ENCODE data around the gene C12orf60.

DNA sequence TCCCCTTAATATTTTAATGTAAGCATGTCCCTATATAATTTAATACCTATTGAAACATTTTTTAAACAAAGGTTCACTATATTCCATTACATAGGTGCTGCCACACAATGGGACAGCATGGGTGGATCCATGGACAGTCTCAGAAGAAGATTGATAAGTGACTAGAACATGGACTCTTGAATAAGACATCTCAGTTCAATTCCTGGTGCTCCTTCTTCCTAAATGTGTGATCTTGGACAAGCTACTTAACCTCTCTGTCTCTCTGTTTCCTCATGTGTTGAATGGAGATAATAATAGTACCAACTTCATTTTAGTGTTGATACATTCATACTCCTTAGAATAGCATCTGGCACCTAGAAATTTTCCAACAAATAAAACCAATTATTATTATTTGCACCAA is 40.9 kb downstream of the C12orf60 start:
- TF ChIP-seq BCL11A (tag by site-specific recombination; IDR thresholded peaks at IDR 0.05; ENCODE audit: low read depth): no peak
- TF ChIP-seq ZFP41 (tag by site-specific recombination; IDR thresholded peaks at IDR 0.05; ENCODE audit: borderline replicate concordance): no peak
- no peak for TF ChIP-seq ZNF501 (tag by site-specific recombination; IDR thresholded peaks at IDR 0.05)
- no peak for TF ChIP-seq ZBTB21 (tag by site-specific recombination; IDR thresholded peaks at IDR 0.05)
- TF ChIP-seq, protein P1, sequence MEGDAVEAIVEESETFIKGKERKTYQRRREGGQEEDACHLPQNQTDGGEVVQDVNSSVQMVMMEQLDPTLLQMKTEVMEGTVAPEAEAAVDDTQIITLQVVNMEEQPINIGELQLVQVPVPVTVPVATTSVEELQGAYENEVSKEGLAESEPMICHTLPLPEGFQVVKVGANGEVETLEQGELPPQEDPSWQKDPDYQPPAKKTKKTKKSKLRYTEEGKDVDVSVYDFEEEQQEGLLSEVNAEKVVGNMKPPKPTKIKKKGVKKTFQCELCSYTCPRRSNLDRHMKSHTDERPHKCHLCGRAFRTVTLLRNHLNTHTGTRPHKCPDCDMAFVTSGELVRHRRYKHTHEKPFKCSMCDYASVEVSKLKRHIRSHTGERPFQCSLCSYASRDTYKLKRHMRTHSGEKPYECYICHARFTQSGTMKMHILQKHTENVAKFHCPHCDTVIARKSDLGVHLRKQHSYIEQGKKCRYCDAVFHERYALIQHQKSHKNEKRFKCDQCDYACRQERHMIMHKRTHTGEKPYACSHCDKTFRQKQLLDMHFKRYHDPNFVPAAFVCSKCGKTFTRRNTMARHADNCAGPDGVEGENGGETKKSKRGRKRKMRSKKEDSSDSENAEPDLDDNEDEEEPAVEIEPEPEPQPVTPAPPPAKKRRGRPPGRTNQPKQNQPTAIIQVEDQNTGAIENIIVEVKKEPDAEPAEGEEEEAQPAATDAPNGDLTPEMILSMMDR (tag by site-specific recombination; IDR thresholded peaks at IDR 0.05): no peak
- TF ChIP-seq, protein P2, sequence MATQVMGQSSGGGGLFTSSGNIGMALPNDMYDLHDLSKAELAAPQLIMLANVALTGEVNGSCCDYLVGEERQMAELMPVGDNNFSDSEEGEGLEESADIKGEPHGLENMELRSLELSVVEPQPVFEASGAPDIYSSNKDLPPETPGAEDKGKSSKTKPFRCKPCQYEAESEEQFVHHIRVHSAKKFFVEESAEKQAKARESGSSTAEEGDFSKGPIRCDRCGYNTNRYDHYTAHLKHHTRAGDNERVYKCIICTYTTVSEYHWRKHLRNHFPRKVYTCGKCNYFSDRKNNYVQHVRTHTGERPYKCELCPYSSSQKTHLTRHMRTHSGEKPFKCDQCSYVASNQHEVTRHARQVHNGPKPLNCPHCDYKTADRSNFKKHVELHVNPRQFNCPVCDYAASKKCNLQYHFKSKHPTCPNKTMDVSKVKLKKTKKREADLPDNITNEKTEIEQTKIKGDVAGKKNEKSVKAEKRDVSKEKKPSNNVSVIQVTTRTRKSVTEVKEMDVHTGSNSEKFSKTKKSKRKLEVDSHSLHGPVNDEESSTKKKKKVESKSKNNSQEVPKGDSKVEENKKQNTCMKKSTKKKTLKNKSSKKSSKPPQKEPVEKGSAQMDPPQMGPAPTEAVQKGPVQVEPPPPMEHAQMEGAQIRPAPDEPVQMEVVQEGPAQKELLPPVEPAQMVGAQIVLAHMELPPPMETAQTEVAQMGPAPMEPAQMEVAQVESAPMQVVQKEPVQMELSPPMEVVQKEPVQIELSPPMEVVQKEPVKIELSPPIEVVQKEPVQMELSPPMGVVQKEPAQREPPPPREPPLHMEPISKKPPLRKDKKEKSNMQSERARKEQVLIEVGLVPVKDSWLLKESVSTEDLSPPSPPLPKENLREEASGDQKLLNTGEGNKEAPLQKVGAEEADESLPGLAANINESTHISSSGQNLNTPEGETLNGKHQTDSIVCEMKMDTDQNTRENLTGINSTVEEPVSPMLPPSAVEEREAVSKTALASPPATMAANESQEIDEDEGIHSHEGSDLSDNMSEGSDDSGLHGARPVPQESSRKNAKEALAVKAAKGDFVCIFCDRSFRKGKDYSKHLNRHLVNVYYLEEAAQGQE (tag by site-specific recombination; IDR thresholded peaks at IDR 0.05): no peak
- TF ChIP-seq ZNF24 (tag by site-specific recombination; IDR thresholded peaks at IDR 0.05): no peak
- TF ChIP-seq, protein P3, sequence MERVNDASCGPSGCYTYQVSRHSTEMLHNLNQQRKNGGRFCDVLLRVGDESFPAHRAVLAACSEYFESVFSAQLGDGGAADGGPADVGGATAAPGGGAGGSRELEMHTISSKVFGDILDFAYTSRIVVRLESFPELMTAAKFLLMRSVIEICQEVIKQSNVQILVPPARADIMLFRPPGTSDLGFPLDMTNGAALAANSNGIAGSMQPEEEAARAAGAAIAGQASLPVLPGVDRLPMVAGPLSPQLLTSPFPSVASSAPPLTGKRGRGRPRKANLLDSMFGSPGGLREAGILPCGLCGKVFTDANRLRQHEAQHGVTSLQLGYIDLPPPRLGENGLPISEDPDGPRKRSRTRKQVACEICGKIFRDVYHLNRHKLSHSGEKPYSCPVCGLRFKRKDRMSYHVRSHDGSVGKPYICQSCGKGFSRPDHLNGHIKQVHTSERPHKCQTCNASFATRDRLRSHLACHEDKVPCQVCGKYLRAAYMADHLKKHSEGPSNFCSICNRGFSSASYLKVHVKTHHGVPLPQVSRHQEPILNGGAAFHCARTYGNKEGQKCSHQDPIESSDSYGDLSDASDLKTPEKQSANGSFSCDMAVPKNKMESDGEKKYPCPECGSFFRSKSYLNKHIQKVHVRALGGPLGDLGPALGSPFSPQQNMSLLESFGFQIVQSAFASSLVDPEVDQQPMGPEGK (tag by site-specific recombination; IDR thresholded peaks at IDR 0.05): no peak
- TF ChIP-seq ZNF549 (tag by site-specific recombination; IDR thresholded peaks at IDR 0.05): no peak
